MM.1S (cell line): ENCODE measurements around the gene JPH3.

Experiments used
- DNase-seq: peaks from one replicate; pipeline ENCODE4 v3.0.0-alpha.2; 2015
- H2AFZ ChIP-seq: fragments of 300-600 bp; sonication (generic); 2 replicates; pipeline ENCODE4 v1.6.0; 2016; ENCODE audit warnings: antibody characterized with exemption, low read length
- H3F3A ChIP-seq: fragments of 300-600 bp; sonication (generic); 2 replicates; pipeline ENCODE4 v1.6.1; 2016; ENCODE audit warnings: mild to moderate bottlenecking, antibody characterized with exemption, low read length, moderate library complexity, mixed read lengths; ENCODE audit not compliant: insufficient read depth
- H3K27ac ChIP-seq: fragments of 300-600 bp; sonication (generic); 2 replicates; pipeline ENCODE4 v1.5.1; 2016; ENCODE audit warnings: mild to moderate bottlenecking, low read length
- H3K27me3 ChIP-seq: fragments of 300-600 bp; sonication (generic); replicated peaks from 2 replicates; pipeline ENCODE4 v1.6.0; 2016; ENCODE audit warnings: low read length; ENCODE audit not compliant: insufficient read depth
- H3K36me3 ChIP-seq: fragments of 300-600 bp; sonication (generic); replicated peaks from 2 replicates; pipeline ENCODE4 v1.6.1; 2016; ENCODE audit warnings: mild to moderate bottlenecking, low read length, mixed read lengths; ENCODE audit not compliant: insufficient read depth
- H3K4me1 ChIP-seq: fragments of 300-600 bp; sonication (generic); 2 replicates; pipeline ENCODE4 v1.6.1; 2016; ENCODE audit warnings: low read length, mixed read lengths
- H3K4me2 ChIP-seq: fragments of 300-600 bp; sonication (generic); 2 replicates; pipeline ENCODE4 v1.6.0; 2016; ENCODE audit warnings: low read depth, low read length
- H3K4me3 ChIP-seq: fragments of 300-600 bp; sonication (generic); 2 replicates; pipeline ENCODE4 v1.5.1; 2016; ENCODE audit warnings: low read length, mixed read lengths
- H3K79me2 ChIP-seq: fragments of 300-600 bp; sonication (generic); 2 replicates; pipeline ENCODE4 v1.6.1; 2016; ENCODE audit warnings: mixed run types, low read length, mixed read lengths
- H3K9ac ChIP-seq: fragments of 300-600 bp; sonication (generic); 2 replicates; pipeline ENCODE4 v1.6.1; 2016; ENCODE audit warnings: low read length, mixed read lengths
- H3K9me2 ChIP-seq: fragments of 300-600 bp; sonication (generic); replicated peaks from 2 replicates; pipeline ENCODE4 v1.6.1; 2016; ENCODE audit warnings: mild to moderate bottlenecking, low read length, mixed read lengths; ENCODE audit not compliant: insufficient read depth
- H3K9me3 ChIP-seq: fragments of 300-600 bp; sonication (generic); replicated peaks from 2 replicates; pipeline ENCODE4 v1.6.1; 2016; ENCODE audit warnings: mild to moderate bottlenecking, low read length, mixed read lengths; ENCODE audit not compliant: insufficient read depth
- H4K20me1 ChIP-seq: fragments of 300-600 bp; sonication (generic); 2 replicates; pipeline ENCODE4 v1.6.1; 2016; ENCODE audit warnings: mild to moderate bottlenecking, low read length, moderate library complexity, mixed read lengths; ENCODE audit not compliant: insufficient read depth
- CTCF ChIP-seq: fragments of 300-600 bp; sonication (generic); IDR thresholded peaks from 2 replicates; pipeline ENCODE4 v1.5.1; 2016; ENCODE audit warnings: antibody characterized with exemption, low read length, mixed read lengths
- EZH2 ChIP-seq: fragments of 300-600 bp; sonication (generic); optimal IDR thresholded peaks from 2 replicates; pipeline ENCODE3; 2017; ENCODE audit warnings: low read depth, mild to moderate bottlenecking, antibody characterized with exemption, low read length, mixed read lengths
- EZH2phosphoT487 ChIP-seq: fragments of 300-600 bp; sonication (generic); IDR thresholded peaks from 2 replicates; pipeline ENCODE4 v1.6.1; 2018; ENCODE audit warnings: antibody characterized with exemption, low read length

Gene JPH3

GRCh38 chr16:87739801-87740200, 137.5 kb downstream of the JPH3 start:
- Histone ChIP-seq H3K4me1 (no peaks in the 10 kb centered on the region), H3K27me3 (no peaks in the 10 kb centered on the region), H3K4me2 (no peak overlapping the region), H3K36me3 (no peaks in the 10 kb centered on the region), H3K4me3 (no peak overlapping the region), H4K20me1 (no peaks in the 10 kb centered on the region), H3K9me3 (no peaks in the 10 kb centered on the region), H3K27ac (no peak overlapping the region), H3K9me2 (no peaks in the 10 kb centered on the region), H2AFZ (no peak overlapping the region), H3K79me2 (no peaks in the 10 kb centered on the region), H3F3A (no peaks in the 10 kb centered on the region), H3K9ac (no peak overlapping the region)
- no peak for DNase-seq
- TF ChIP-seq EZH2phosphoT487 (no peak), CTCF (no peak), EZH2 (no peak)

- Histone ChIP-seq H3K9ac (no peak overlapping the region), H3K36me3 (no peaks in the 10 kb centered on the region), H3K4me1 (no peaks in the 10 kb centered on the region), H3F3A (no peaks in the 10 kb centered on the region), H4K20me1 (no peaks in the 10 kb centered on the region), H2AFZ (no peak overlapping the region), H3K79me2 (no peaks in the 10 kb centered on the region), H3K27ac (no peak overlapping the region), H3K4me3 (no peak overlapping the region), H3K9me2 (no peaks in the 10 kb centered on the region), H3K27me3 (no peaks in the 10 kb centered on the region), H3K4me2 (no peak overlapping the region), H3K9me3 (no peaks in the 10 kb centered on the region)
- DNase-seq: no peak
- TF ChIP-seq CTCF: no peak
- TF ChIP-seq EZH2phosphoT487: no peak
- no peak for TF ChIP-seq EZH2
Observed at GRCh38 chr16:87740441-87740840, 138.1 kb downstream of the JPH3 start.

- H3F3A ChIP-seq: no peaks in the 10 kb centered on the region
- H3K27ac ChIP-seq: no peak overlapping the region
- H3K9ac ChIP-seq: no peak overlapping the region
- H3K4me2 ChIP-seq: no peak overlapping the region
- no peaks in the 10 kb centered on the region for H3K4me1 ChIP-seq
- H3K27me3 ChIP-seq: no peaks in the 10 kb centered on the region
- no peaks in the 10 kb centered on the region for H3K9me3 ChIP-seq
- no peak overlapping the region for H3K4me3 ChIP-seq
- H3K9me2 ChIP-seq: no peaks in the 10 kb centered on the region
- no peak for DNase-seq
- TF ChIP-seq EZH2 (no peak), EZH2phosphoT487 (no peak), CTCF (no peak)
- no peaks in the 10 kb centered on the region for H3K79me2 ChIP-seq
- no peak overlapping the region for H2AFZ ChIP-seq
- H4K20me1 ChIP-seq: no peaks in the 10 kb centered on the region
- no peaks in the 10 kb centered on the region for H3K36me3 ChIP-seq
Observed at GRCh38 chr16:87740909-87741424, 138.7 kb downstream of the JPH3 start.
